GM21515 (cell line): ENCODE measurements around the gene PKD2.
"Not testable (repeated sequence)": the region's sequence is repeated elsewhere in the genome, so short reads cannot be mapped to it uniquely, and the experiment has no call there.

ENCODE experiments used
- ATAC-seq: cut with Tn5 transposase; IDR thresholded peaks from one replicate; pipeline ENCODE4 v1.9.1; 2021; ENCODE audit not compliant: unreplicated experiment

Gene PKD2

DNA sequence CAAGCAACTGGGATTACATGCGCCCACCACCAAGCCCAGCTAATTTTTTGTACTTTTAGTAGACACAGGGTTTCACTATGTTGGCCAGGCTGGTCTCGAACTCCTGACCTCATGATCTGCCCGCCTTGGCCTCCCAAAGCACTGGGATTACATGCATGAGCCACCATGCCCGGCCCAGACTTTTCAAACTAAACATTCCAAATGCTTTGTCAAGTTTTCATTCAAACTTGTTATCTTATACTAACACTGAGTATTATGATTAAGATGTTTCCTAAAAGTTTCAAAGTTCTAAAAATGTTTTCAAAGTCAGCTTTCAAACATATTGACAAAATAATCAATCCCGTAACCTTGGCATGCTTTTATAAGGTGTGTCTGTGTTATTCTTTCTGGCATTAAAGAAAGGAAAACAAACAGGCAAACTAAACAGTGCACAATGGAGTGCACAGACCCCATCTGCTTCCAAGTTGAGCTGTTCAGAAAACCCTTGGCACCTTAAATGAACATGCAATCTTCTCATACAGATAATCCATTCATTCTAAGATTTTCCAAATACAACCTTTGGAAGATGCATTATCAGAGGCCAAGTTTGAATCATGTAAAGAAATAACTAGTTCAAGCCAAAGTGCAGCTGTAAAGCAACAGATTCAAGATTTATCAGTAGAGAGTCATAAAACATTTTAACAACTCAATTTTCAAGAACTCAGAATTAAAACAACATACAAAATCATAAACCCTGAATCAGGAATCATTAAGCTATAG lies 101.9 kb downstream of the PKD2 start:
- no peak for ATAC-seq

- no peak for ATAC-seq
Measured at GRCh38 chr4:88110826-88111225, 103.4 kb downstream of the PKD2 start.

DNA sequence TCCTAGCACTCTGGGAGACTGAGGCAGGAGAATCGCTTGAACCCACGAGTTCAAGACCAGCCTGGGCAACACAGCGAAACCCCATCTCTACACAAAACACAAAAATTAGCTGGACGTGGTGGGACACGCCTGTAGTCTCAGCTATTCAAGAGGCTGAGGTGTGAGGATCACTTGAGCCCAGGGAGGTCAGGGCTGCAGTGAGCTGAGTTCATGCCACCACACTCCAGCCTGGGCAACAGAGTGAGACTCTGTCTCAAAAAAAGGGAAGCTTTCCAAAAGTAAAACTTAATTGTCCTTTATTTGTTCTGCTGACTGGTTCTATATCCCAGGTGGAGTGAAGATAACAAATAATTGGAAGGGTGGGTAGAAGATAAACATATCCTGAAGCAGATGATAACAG lies 105.4 kb downstream of the PKD2 start:
- no peak for ATAC-seq

DNA sequence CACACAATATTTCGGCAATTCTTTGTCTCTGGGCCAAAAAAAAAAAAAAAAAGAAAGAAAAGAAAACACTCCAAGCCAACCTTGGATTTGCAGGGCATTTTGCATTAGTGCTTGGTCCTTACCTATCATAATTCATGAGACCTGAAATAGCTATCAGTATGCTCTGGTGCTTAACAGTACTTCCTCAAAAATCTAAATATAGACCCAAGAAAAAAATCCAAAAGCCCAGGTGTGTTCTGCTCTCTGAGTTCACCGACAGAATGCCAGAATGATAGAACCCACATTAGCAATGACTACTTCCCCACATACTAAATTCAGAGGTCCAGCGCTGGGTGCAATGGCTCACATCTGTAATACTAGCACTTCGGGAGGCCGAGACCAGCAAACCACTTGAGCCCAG lies 108.2 kb downstream of the PKD2 start:
- ATAC-seq: no peak

DNA sequence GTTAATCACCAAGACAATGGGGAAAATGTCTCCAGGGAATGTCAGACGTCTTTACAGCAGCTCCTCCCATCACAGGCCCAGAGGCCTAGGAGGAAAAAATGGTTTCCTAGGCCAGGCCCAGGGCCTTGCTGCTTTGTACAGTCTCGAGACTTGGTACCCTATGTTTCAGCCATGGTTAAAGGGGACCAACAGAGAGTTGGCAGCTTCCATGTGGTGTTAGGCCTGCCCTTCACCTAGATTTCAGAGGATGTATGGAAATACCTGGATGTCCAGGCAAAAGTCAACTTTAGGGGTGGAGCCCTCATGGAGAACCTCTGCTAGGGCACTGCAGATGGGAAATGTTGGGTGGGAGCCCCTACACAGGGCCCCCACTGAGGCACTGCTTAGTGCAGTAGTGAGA lies 112.5 kb downstream of the PKD2 start:
- no peak for ATAC-seq

DNA sequence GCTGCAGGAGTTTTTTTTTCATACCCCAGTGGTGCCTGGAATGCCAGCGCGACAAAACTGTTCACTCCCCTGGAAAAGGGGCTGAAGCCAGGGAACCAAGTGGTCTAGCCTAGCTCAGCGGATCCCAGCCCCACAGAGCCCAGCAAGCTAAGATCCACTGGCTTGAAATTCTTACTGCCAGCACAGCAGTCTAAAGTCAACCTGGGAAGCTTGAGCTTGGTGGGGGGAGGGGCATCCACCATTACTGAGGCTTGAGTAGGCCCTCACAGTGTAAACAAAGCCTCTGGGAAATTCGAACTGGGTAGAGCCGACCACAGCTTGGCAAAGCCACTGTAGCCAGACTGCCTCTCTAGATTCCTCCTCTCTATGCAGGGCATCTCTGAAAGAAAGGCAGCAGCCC lies 114.8 kb downstream of the PKD2 start:
- ATAC-seq: not testable (repeated sequence)
